GM12891 (cell line): ENCODE data around the gene GATD1.

Source experiments
- DNase-seq: peaks from one replicate; pipeline ENCODE4 v3.0.0; 2011; ENCODE audit warnings: low spot score; ENCODE audit not compliant: insufficient read length
- FAIRE-seq: peaks from 2 replicates; lab custom pipeline; 2011; peaks lifted over from hg19 to GRCh38; lab: Jason Lieb, UNC
- PAX5 ChIP-seq: IDR thresholded peaks from 2 replicates; pipeline ENCODE4 v1.6.1; 2011; ENCODE audit warnings: low read length, moderate library complexity, mild to moderate bottlenecking; ENCODE audit not compliant: insufficient read depth, severe bottlenecking
- POLR2A ChIP-seq: IDR thresholded peaks from 2 replicates; pipeline ENCODE4 v1.6.1; 2011; ENCODE audit warnings: low read depth, low read length, control low read depth
- POLR2AphosphoS5 ChIP-seq: IDR thresholded peaks from 2 replicates; pipeline ENCODE4 v1.6.1; 2011; ENCODE audit warnings: low read depth, low read length, control low read depth
- POU2F2 ChIP-seq: IDR thresholded peaks from 2 replicates; pipeline ENCODE4 v1.6.1; 2011; ENCODE audit warnings: low read depth, mild to moderate bottlenecking, control low read depth, low read length, moderate library complexity
- SPI1 ChIP-seq: IDR thresholded peaks from 2 replicates; pipeline ENCODE4 v1.6.1; 2011; ENCODE audit warnings: low read depth, low read length, control low read depth
- TAF1 ChIP-seq: IDR thresholded peaks from 2 replicates; pipeline ENCODE4 v1.6.1; 2011; ENCODE audit warnings: low read depth, low read length, control low read depth

The GATD1 gene

GRCh38 chr11:721741-722345, 55.4 kb downstream of the GATD1 start:
- FAIRE-seq (peak; percentile 76), DNase-seq (no peak)
- TF ChIP-seq SPI1 (peak; percentile 72), TAF1 (no peak)

GRCh38 chr11:721247-721740, 56.0 kb downstream of the GATD1 start:
- TF ChIP-seq TAF1 (no peak), POLR2A (no peak), POLR2AphosphoS5 (no peak), POU2F2 (no peak), PAX5 (no peak), SPI1 (no peak)
- no peak for DNase-seq
- FAIRE-seq, result no peak

GRCh38 chr11:720642-721246, 56.5 kb downstream of the GATD1 start:
- FAIRE-seq, result peak; percentile 71
- TF ChIP-seq PAX5 (no peak), POLR2AphosphoS5 (no peak), TAF1 (no peak), POLR2A (no peak), SPI1 (no peak), POU2F2 (no peak)
- DNase-seq, result no peak

GRCh38 chr11:720017-720641, 57.2 kb downstream of the GATD1 start:
- DNase-seq, result no peak
- TF ChIP-seq TAF1 (no peak), PAX5 (no peak), SPI1 (no peak), POLR2AphosphoS5 (no peak), POU2F2 (no peak), POLR2A (no peak)
- FAIRE-seq, result no peak

- TF ChIP-seq POLR2A (no peak), TAF1 (no peak), POLR2AphosphoS5 (no peak), PAX5 (no peak), SPI1 (no peak), POU2F2 (no peak)
- FAIRE-seq, result no peak
Observed at GRCh38 chr11:719214-720016, 57.9 kb downstream of the GATD1 start.

More at GRCh38 chr11:719214-720016, 57.9 kb downstream of the GATD1 start:
- no peak for DNase-seq
